ENCODE data around the gene ZNF655.

The ZNF655 gene

DNA sequence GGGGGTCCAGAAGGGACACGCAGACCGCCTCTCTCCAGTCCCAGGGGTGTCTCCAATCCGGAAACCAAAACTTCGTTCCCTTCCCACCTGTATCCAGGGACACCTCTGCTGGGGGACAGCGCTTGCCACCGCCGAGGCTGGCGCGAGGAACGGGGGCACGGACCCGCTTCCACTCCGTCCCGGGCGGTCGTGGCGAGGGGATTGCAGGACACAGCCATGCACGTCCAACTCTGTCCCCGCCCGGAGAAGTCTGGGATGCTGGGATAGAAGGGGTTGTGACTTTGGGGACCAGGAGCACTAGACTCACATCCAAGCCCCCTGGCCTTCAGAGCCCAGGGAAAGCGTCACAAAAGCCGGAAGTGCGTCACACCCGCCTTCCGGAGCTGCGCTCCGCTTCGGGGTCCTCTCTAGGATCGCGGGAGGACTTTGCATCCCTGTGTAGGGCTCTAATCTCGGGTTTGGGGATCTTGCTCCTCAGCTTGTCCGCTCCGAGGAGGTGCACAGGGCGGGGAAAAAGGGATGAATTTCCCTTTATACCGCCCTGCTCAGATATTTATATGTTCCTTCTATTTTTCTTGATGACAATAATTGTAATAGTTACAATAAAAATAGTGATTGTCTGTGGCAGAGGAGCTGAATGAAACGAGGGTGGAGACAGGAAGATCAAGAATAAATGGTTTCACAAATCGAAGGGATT is 6.5 kb upstream of the ZNF655 start, which contains the start of gene FAM200A (continued):
- TF ChIP-seq, protein P1, sequence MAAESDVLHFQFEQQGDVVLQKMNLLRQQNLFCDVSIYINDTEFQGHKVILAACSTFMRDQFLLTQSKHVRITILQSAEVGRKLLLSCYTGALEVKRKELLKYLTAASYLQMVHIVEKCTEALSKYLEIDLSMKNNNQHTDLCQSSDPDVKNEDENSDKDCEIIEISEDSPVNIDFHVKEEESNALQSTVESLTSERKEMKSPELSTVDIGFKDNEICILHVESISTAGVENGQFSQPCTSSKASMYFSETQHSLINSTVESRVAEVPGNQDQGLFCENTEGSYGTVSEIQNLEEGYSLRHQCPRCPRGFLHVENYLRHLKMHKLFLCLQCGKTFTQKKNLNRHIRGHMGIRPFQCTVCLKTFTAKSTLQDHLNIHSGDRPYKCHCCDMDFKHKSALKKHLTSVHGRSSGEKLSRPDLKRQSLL (tag by site-specific recombination; IDR thresholded peaks at IDR 0.05), result no peak; the same call in 1 of the 2 replicates
- TF ChIP-seq ZNF624 (tag by site-specific recombination; IDR thresholded peaks at IDR 0.05), result no peak
- TF ChIP-seq, protein P2, sequence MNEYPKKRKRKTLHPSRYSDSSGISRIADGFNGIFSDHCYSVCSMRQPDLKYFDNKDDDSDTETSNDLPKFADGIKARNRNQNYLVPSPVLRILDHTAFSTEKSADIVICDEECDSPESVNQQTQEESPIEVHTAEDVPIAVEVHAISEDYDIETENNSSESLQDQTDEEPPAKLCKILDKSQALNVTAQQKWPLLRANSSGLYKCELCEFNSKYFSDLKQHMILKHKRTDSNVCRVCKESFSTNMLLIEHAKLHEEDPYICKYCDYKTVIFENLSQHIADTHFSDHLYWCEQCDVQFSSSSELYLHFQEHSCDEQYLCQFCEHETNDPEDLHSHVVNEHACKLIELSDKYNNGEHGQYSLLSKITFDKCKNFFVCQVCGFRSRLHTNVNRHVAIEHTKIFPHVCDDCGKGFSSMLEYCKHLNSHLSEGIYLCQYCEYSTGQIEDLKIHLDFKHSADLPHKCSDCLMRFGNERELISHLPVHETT (tag by site-specific recombination; IDR thresholded peaks at IDR 0.05), result peak; percentile 88
- TF ChIP-seq ZNF837 (tag by site-specific recombination; IDR thresholded peaks at IDR 0.05), result no peak
- peak; percentile 93 for TF ChIP-seq ZBTB17 (tag by site-specific recombination; IDR thresholded peaks at IDR 0.05)
- peak; percentile 22; the same call in 1 of the 2 replicates for TF ChIP-seq ZEB2 (tag by site-specific recombination; IDR thresholded peaks at IDR 0.05)
- TF ChIP-seq, protein P3, sequence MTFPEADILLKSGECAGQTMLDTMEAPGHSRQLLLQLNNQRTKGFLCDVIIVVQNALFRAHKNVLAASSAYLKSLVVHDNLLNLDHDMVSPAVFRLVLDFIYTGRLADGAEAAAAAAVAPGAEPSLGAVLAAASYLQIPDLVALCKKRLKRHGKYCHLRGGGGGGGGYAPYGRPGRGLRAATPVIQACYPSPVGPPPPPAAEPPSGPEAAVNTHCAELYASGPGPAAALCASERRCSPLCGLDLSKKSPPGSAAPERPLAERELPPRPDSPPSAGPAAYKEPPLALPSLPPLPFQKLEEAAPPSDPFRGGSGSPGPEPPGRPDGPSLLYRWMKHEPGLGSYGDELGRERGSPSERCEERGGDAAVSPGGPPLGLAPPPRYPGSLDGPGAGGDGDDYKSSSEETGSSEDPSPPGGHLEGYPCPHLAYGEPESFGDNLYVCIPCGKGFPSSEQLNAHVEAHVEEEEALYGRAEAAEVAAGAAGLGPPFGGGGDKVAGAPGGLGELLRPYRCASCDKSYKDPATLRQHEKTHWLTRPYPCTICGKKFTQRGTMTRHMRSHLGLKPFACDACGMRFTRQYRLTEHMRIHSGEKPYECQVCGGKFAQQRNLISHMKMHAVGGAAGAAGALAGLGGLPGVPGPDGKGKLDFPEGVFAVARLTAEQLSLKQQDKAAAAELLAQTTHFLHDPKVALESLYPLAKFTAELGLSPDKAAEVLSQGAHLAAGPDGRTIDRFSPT (tag by site-specific recombination; IDR thresholded peaks at IDR 0.05), result peak; percentile 28; the same call in 1 of the 2 replicates
- TF ChIP-seq ZNF596 (tag by site-specific recombination; IDR thresholded peaks at IDR 0.05), result no peak
- TF ChIP-seq ZNF76 (tag by site-specific recombination; IDR thresholded peaks at IDR 0.05; ENCODE audit: borderline replicate concordance, low read depth), result peak; percentile 73
- peak; percentile 72; the same call in 1 of the 2 replicates for TF ChIP-seq IKZF3 (tag by site-specific recombination; IDR thresholded peaks at IDR 0.05)
- TF ChIP-seq ZNF660 (tag by site-specific recombination; IDR thresholded peaks at IDR 0.05), result peak; percentile 74
- TF ChIP-seq ZNF16 (tag by site-specific recombination; IDR thresholded peaks at IDR 0.05; ENCODE audit: low read depth), result no peak
- TF ChIP-seq, protein P4, sequence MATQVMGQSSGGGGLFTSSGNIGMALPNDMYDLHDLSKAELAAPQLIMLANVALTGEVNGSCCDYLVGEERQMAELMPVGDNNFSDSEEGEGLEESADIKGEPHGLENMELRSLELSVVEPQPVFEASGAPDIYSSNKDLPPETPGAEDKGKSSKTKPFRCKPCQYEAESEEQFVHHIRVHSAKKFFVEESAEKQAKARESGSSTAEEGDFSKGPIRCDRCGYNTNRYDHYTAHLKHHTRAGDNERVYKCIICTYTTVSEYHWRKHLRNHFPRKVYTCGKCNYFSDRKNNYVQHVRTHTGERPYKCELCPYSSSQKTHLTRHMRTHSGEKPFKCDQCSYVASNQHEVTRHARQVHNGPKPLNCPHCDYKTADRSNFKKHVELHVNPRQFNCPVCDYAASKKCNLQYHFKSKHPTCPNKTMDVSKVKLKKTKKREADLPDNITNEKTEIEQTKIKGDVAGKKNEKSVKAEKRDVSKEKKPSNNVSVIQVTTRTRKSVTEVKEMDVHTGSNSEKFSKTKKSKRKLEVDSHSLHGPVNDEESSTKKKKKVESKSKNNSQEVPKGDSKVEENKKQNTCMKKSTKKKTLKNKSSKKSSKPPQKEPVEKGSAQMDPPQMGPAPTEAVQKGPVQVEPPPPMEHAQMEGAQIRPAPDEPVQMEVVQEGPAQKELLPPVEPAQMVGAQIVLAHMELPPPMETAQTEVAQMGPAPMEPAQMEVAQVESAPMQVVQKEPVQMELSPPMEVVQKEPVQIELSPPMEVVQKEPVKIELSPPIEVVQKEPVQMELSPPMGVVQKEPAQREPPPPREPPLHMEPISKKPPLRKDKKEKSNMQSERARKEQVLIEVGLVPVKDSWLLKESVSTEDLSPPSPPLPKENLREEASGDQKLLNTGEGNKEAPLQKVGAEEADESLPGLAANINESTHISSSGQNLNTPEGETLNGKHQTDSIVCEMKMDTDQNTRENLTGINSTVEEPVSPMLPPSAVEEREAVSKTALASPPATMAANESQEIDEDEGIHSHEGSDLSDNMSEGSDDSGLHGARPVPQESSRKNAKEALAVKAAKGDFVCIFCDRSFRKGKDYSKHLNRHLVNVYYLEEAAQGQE (tag by site-specific recombination; IDR thresholded peaks at IDR 0.05), result peak; percentile 63; the same call in 1 of the 2 replicates
- no peak for TF ChIP-seq ZNF433 (tag by site-specific recombination; IDR thresholded peaks at IDR 0.05; ENCODE audit: low read depth)
- peak; percentile 100 for TF ChIP-seq ZNF629 (tag by site-specific recombination; IDR thresholded peaks at IDR 0.05)
- TF ChIP-seq ZNF423 (tag by site-specific recombination; IDR thresholded peaks at IDR 0.05), result no peak
- peak; percentile 31; the same call in 1 of the 2 replicates for TF ChIP-seq TRIM28 (IDR thresholded peaks at IDR 0.05; ENCODE audit: borderline replicate concordance, low read length)
- TF ChIP-seq GLI4 (tag by site-specific recombination; IDR thresholded peaks at IDR 0.05), result 0 out of 2 replicates have a peak, but pooled peaks have one; percentile 46
- TF ChIP-seq OVOL3 (tag by site-specific recombination; IDR thresholded peaks at IDR 0.05), result no peak
- no peak for TF ChIP-seq YY2 (tag by site-specific recombination; IDR thresholded peaks at IDR 0.05)
- peak; percentile 77; the same call in 1 of the 2 replicates for TF ChIP-seq ZNF501 (tag by site-specific recombination; IDR thresholded peaks at IDR 0.05)
- TF ChIP-seq KLF9 (tag by site-specific recombination; IDR thresholded peaks at IDR 0.05; ENCODE audit: low read depth), result 0 out of 2 replicates have a peak, but pooled peaks have one; percentile 16
- TF ChIP-seq, protein P5, sequence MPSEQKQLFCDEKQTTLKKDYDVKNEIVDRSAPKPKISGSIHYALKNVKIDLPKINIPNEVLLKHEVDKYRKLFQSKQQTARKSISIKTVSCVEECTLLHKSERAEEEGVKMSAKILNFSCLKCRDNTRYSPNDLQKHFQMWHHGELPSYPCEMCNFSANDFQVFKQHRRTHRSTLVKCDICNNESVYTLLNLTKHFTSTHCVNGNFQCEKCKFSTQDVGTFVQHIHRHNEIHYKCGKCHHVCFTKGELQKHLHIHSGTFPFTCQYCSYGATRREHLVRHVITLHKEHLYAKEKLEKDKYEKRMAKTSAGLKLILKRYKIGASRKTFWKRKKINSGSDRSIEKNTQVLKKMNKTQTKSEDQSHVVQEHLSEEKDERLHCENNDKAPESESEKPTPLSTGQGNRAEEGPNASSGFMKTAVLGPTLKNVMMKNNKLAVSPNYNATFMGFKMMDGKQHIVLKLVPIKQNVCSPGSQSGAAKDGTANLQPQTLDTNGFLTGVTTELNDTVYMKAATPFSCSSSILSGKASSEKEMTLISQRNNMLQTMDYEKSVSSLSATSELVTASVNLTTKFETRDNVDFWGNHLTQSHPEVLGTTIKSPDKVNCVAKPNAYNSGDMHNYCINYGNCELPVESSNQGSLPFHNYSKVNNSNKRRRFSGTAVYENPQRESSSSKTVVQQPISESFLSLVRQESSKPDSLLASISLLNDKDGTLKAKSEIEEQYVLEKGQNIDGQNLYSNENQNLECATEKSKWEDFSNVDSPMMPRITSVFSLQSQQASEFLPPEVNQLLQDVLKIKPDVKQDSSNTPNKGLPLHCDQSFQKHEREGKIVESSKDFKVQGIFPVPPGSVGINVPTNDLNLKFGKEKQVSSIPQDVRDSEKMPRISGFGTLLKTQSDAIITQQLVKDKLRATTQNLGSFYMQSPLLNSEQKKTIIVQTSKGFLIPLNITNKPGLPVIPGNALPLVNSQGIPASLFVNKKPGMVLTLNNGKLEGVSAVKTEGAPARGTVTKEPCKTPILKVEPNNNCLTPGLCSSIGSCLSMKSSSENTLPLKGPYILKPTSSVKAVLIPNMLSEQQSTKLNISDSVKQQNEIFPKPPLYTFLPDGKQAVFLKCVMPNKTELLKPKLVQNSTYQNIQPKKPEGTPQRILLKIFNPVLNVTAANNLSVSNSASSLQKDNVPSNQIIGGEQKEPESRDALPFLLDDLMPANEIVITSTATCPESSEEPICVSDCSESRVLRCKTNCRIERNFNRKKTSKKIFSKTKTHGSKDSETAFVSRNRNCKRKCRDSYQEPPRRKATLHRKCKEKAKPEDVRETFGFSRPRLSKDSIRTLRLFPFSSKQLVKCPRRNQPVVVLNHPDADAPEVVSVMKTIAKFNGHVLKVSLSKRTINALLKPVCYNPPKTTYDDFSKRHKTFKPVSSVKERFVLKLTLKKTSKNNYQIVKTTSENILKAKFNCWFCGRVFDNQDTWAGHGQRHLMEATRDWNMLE (tag by site-specific recombination; conservative IDR thresholded peaks at IDR 0.05; ENCODE audit: low read depth), result peak; percentile 96
- peak; percentile 52; the same call in 1 of the 2 replicates for TF ChIP-seq ZSCAN30 (tag by site-specific recombination; IDR thresholded peaks at IDR 0.05)
- peak; percentile 46 for TF ChIP-seq SP3 (tag by site-specific recombination; IDR thresholded peaks at IDR 0.05)
- TF ChIP-seq ZNF394 (tag by site-specific recombination; IDR thresholded peaks at IDR 0.05; ENCODE audit: borderline replicate concordance), result peak; percentile 67
- TF ChIP-seq ZNF202 (tag by site-specific recombination; IDR thresholded peaks at IDR 0.05; ENCODE audit: borderline replicate concordance), result no peak

Data from HEK293 (cell line).